ENCODE data around the gene C9orf72.

- TF ChIP-seq CTCF (IDR thresholded peaks at IDR 0.05), result no peak
- TF ChIP-seq POLR2AphosphoS5 (IDR thresholded peaks at IDR 0.05), result no peak
These were observed 27.0 kb upstream of the C9orf72 start for GRCh38 chr9:27600256-27600655.
